ENCODE results near the gene NT5DC1. TPM values are rescaled to one million over a fixed set of nuclear protein-coding genes. Genes with fewer than 3 reads are reported as not detected.

NT5DC1 gene
- total RNA-seq (ENCODE audit: unreplicated experiment) = 21.6 TPM
- long read RNA-seq, full-length matches to known transcripts = 13 of 14 reads
- long read RNA-seq, partial matches to known transcripts = 1 of 14 reads
- long read RNA-seq, other reads (novel, unspliced or antisense) = 0 of 14 reads

DNA sequence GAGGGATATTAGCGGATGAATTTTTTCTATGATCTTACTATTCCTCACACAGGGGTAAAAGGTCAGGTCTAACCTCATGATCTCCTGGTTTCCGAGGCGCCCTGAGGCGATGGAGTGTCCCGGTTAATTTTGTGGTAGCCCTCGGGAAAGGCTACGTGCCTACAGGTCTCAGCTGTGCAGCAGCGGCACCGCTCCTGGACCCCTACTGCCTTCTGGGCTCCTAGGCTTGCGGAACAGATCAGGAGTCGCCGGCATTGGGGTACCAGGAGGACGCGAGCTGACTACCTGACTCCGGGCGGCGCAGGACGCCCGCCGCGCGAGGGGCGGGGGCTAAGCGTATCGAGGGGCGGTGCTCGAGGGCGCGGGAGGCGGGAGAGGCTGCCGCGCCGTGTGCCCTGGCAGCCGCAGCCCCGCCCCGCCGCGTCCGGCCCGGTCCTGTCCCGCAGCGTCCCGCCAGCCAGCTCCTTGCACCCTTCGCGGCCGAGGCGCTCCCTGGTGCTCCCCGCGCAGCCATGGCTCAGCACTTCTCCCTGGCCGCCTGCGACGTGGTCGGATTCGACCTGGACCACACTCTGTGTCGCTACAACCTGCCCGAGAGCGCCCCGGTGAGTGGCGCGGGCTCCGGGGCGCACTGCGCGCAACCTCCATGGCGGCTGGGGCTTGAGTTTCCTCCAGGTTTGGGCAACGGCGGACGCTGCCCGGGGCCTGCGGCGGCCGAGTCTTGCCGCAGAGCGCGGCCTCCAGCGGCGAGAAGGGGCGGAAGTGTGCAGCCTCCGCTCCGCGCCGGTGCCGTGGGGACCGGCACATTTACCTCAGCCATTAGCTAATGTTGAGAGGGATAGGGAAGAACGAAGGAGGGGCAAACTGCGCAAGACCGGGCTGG is at the start of gene NT5DC1:
TSS of gene NT5DC1 (plus strand) at position 435 of the 883 bp plus-strand sequence. CDS start at position 513, 78 bp downstream.
- Mint-ChIP-seq H3K27me3 (ENCODE audit: unreplicated experiment) (peaks cover 3% of the 10 kb centered on the region), H3K27ac (ENCODE audit: unreplicated experiment) (peak within 1 kb of the TSS; percentile 87), H3K4me1 (ENCODE audit: low read depth, unreplicated experiment) (no peaks in the 10 kb centered on the region), H3K36me3 (ENCODE audit: unreplicated experiment) (no peaks in the 10 kb centered on the region), H3K4me3 (ENCODE audit: unreplicated experiment) (peak within 1 kb of the TSS; percentile 94), H3K9me3 (ENCODE audit: unreplicated experiment) (peaks cover 5% of the 10 kb centered on the region)
- TF ChIP-seq, protein P1, sequence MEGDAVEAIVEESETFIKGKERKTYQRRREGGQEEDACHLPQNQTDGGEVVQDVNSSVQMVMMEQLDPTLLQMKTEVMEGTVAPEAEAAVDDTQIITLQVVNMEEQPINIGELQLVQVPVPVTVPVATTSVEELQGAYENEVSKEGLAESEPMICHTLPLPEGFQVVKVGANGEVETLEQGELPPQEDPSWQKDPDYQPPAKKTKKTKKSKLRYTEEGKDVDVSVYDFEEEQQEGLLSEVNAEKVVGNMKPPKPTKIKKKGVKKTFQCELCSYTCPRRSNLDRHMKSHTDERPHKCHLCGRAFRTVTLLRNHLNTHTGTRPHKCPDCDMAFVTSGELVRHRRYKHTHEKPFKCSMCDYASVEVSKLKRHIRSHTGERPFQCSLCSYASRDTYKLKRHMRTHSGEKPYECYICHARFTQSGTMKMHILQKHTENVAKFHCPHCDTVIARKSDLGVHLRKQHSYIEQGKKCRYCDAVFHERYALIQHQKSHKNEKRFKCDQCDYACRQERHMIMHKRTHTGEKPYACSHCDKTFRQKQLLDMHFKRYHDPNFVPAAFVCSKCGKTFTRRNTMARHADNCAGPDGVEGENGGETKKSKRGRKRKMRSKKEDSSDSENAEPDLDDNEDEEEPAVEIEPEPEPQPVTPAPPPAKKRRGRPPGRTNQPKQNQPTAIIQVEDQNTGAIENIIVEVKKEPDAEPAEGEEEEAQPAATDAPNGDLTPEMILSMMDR (IDR thresholded peaks at IDR 0.05; ENCODE audit: partially characterized antibody, unreplicated experiment) = no peak
- peak; percentile 85 for DNase-seq

DNA sequence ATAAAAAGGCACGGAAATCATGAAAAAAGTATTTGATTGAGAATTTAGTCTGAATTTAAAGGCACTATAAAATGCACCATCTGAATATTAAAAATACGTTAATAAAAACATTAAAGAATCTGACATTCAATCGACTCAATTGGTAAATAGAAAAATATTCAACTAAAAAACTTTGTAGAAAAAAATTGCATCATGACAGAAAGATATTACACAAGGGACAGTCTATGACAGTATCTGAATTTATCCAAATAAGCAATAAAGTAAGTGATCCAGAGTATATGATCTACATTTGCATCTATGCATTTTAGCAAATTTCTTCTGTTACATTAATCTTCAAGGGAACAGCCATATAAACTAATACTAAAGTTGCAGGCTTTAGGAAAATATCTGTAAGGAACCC is 49.4 kb upstream of the NT5DC1 start:
- DNase-seq = no peak
- no peak overlapping the region for H3K27ac Mint-ChIP-seq (ENCODE audit: unreplicated experiment)
- no peak overlapping the region for H3K4me3 Mint-ChIP-seq (ENCODE audit: unreplicated experiment)
- no peaks in the 10 kb centered on the region for H3K27me3 Mint-ChIP-seq (ENCODE audit: unreplicated experiment)
- peaks cover 2% of the 10 kb centered on the region for H3K9me3 Mint-ChIP-seq (ENCODE audit: unreplicated experiment)
- TF ChIP-seq, protein P1 (IDR thresholded peaks at IDR 0.05; ENCODE audit: partially characterized antibody, unreplicated experiment) = no peak
- no peaks in the 10 kb centered on the region for H3K4me1 Mint-ChIP-seq (ENCODE audit: low read depth, unreplicated experiment)
- H3K36me3 Mint-ChIP-seq (ENCODE audit: unreplicated experiment) = no peaks in the 10 kb centered on the region

DNA sequence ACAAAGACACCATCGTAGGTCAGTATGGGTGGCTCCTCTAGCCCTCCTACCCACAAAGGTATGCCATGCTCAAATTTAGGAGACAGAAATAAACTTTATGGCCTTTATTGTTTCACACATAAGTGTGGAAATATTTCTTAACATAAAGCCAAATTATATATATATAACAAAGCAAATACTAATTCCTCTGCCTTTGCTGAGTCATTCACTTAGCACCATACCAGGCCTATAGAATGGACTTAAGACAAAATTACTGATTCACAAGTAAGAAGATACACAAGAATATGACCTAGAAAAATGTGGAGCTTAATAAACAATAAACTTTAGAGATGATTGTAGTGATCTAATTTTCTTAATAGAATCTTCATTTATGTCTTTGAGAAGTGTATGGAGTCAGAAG is 45.1 kb upstream of the NT5DC1 start:
- Mint-ChIP-seq H3K36me3 (ENCODE audit: unreplicated experiment) (no peaks in the 10 kb centered on the region), H3K4me1 (ENCODE audit: low read depth, unreplicated experiment) (no peaks in the 10 kb centered on the region), H3K9me3 (ENCODE audit: unreplicated experiment) (no peaks in the 10 kb centered on the region), H3K4me3 (ENCODE audit: unreplicated experiment) (no peak overlapping the region), H3K27me3 (ENCODE audit: unreplicated experiment) (no peaks in the 10 kb centered on the region), H3K27ac (ENCODE audit: unreplicated experiment) (no peak overlapping the region)
- no peak for DNase-seq
- TF ChIP-seq, protein P1 (IDR thresholded peaks at IDR 0.05; ENCODE audit: partially characterized antibody, unreplicated experiment) = no peak

DNA sequence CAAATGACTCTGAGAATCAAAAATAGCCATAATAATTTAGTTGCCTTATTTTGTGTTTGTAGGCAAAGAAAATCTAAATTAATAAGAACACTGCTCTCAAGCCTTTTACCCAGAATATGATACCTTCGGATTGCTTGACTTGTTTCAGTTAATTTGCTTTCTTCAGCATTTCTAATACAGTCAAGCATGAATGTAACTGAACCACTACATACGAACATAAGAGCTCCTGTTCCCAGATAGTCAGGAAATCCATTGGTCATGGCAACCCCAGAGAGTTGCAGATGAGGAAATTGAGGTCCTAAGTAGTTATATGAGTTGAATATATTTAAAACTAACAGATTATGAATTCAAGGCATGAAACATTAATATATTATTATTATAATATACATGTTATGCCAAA is 42.9 kb upstream of the NT5DC1 start:
- DNase-seq = no peak
- Mint-ChIP-seq H3K4me1 (ENCODE audit: low read depth, unreplicated experiment) (peaks cover 3% of the 10 kb centered on the region), H3K4me3 (ENCODE audit: unreplicated experiment) (no peak overlapping the region), H3K36me3 (ENCODE audit: unreplicated experiment) (no peaks in the 10 kb centered on the region), H3K27ac (ENCODE audit: unreplicated experiment) (no peak overlapping the region), H3K9me3 (ENCODE audit: unreplicated experiment) (no peaks in the 10 kb centered on the region), H3K27me3 (ENCODE audit: unreplicated experiment) (no peaks in the 10 kb centered on the region)
- TF ChIP-seq, protein P1 (IDR thresholded peaks at IDR 0.05; ENCODE audit: partially characterized antibody, unreplicated experiment) = no peak

All from glutamatergic neuron (in vitro differentiated cells).